Fibroblast of lung (primary cell): ENCODE results near the gene TRMT44. TPM values are rescaled to one million over a fixed set of nuclear protein-coding genes. Genes with fewer than 3 reads are reported as not detected.
A peak's percentile ranks its signal among the peaks of the same experiment; 100 is the strongest.

Experiments used
- DNase-seq, 2 donors: peaks; one replicate each; pipeline versions ENCODE4 v3.0.0 to v3.0.0-alpha.2; 2010; ENCODE audit warnings: low read depth in 2 of 2
- H2AFZ ChIP-seq: 2 replicates; pipeline ENCODE4 v1.5.1; 2012; ENCODE audit warnings: low read length, control low read depth, inconsistent platforms
- H3K27ac ChIP-seq: 2 replicates; pipeline ENCODE4 v1.5.1; 2011; ENCODE audit warnings: low read length, control low read depth; ENCODE audit not compliant: insufficient read depth
- H3K27me3 ChIP-seq: 2 replicates; pipeline ENCODE4 v1.5.1; 2011; ENCODE audit warnings: mild to moderate bottlenecking, low read length; ENCODE audit not compliant: control insufficient read depth, insufficient read depth
- H3K36me3 ChIP-seq: 2 replicates; pipeline ENCODE4 v1.5.1; 2011; ENCODE audit warnings: low read length; ENCODE audit not compliant: control insufficient read depth, insufficient read depth
- H3K4me1 ChIP-seq: 2 replicates; pipeline ENCODE4 v1.5.1; 2011; ENCODE audit warnings: low read length; ENCODE audit not compliant: control insufficient read depth, insufficient read depth; ENCODE audit errors: extremely low read depth
- H3K4me2 ChIP-seq: 2 replicates; pipeline ENCODE4 v1.5.1; 2011; ENCODE audit warnings: low read length, control low read depth; ENCODE audit not compliant: insufficient read depth; ENCODE audit errors: extremely low read depth
- H3K4me3 ChIP-seq, 4 experiments: fragments of 200-600 bp in 1 of 4; sonication (generic) in 1 of 4; replicated peaks in 1 of 4; 2 replicates each; pipeline ENCODE4 v1.5.1; 2011 to 2016; ENCODE audit warnings: low read length in 4 of 4, low read depth in 3 of 4, mild to moderate bottlenecking in 3 of 4, control low read depth in 2 of 4, inconsistent platforms in 1 of 4, mixed read lengths in 1 of 4; ENCODE audit not compliant: insufficient read depth in 1 of 4; ENCODE audit errors: control extremely low read depth in 1 of 4
- H3K79me2 ChIP-seq: 2 replicates; pipeline ENCODE4 v1.5.1; 2012; ENCODE audit warnings: mild to moderate bottlenecking, low read length, inconsistent platforms; ENCODE audit not compliant: control insufficient read depth, insufficient read depth
- H3K9ac ChIP-seq: 2 replicates; pipeline ENCODE4 v1.5.1; 2011; ENCODE audit warnings: mild to moderate bottlenecking, low read length, control low read depth; ENCODE audit not compliant: insufficient read depth
- H3K9me3 ChIP-seq: 2 replicates; pipeline ENCODE4 v1.5.1; 2012; ENCODE audit warnings: low read depth, low read length; ENCODE audit not compliant: control insufficient read depth, insufficient read depth
- H4K20me1 ChIP-seq: 2 replicates; pipeline ENCODE4 v1.5.1; 2011; ENCODE audit warnings: low read length; ENCODE audit not compliant: control insufficient read depth, insufficient read depth; ENCODE audit errors: extremely low read depth
- EZH2 ChIP-seq: IDR thresholded peaks from 2 replicates; pipeline ENCODE4 v1.5.1; 2012; ENCODE audit warnings: low read length, control low read depth, mild to moderate bottlenecking; ENCODE audit errors: missing control alignments
- polyA plus RNA-seq, 2 donors: library from polyadenylated mRNA; depleted of rRNA in 1 of 2; stranded (reverse) in 1 of 2; unstranded in 1 of 2; fragments of >200 nt; gene quantifications; 2 replicates each; pipeline ENCODE4 v1.2.1, GENCODE V29; 2011 to 2012; ENCODE audit warnings: missing spikeins in 1 of 2
- total RNA-seq: library from RNA; depleted of rRNA; stranded (reverse); fragments of >200 nt; gene quantifications from 2 replicates; pipeline ENCODE4 v1.2.1, GENCODE V29; 2014
- TF ChIP-seq, protein P1 (sequence below), 2 donors: IDR thresholded peaks in 1 of 2; conservative IDR thresholded peaks in 1 of 2; 1 replicate in 1 of 2; 2 replicates in 1 of 2; pipeline ENCODE4 v1.5.1; 2011 to 2012; ENCODE audit warnings: low read length in 2 of 2, control low read depth in 1 of 2, inconsistent platforms in 1 of 2, low read depth in 1 of 2, mild to moderate bottlenecking in 1 of 2

Gene TRMT44
- total and polyA plus RNA-seq, 2 donors (not counting 1 experiment from before 2014, with no cell fraction given) = 6.5 to 14.0 TPM

DNA sequence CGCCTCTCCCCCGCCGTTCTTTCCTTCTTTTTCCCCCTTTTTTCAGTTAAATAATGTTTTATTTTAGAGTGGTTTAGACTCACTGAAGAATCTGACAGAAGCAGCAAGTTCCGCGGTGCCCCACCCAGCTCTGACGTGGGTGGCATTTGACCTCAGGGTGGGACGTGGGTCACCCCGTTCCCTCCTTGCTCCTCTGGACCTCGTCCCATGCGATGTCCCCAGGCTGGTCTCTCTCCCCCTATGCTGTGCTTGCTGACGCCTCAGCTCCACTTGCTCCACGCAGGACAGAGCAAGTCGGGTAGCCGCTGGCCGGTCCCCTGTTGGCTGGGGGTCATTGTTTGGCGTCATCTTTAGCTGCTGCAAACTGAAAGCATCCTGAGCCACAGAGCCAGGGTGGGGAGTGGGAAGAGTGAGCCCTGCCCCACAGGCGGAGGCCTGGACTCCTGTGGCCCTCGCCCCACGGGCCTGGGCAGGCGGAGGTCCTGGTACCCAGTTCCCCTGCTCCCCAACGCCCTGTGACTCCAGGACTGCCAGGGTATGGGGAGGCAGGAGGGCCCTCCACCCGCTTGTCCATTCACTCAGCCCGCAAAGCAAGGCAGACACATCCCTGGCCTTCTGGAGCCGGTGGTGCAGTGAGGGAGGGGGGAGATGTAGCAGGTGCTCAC lies 30.8 kb downstream of the TRMT44 start:
- no peak for DNase-seq

DNA sequence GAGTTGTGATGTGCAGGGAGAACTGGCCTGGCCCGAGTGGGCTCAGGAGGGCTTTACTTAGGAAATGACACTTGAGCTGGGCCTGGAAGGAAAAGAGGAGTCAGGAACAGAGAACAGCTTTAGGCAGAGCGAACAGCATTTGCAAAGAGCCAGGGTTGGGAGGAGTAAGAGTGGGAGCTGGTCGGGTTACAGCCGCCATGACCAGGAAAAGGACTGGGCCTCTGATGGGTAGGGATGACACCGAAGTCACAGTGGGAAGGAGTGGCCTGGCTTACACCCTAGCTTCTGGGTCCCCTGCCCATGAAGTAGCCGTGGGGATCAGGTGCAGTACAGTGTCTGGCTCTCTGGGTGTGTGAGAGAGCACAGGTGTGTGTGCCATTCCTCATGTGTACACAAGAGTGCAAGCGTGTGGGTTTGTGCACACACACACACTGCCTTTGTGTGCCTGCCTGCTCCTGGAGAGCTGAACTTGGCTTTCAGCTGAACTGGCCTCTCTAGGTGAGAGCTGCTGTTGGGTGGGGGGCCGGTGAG lies 31.6 kb downstream of the TRMT44 start:
- Histone ChIP-seq H2AFZ (no peak overlapping the region), H3K9me3 (no peaks in the 10 kb centered on the region), H3K36me3 (peaks cover 3% of the 10 kb centered on the region), H3K27me3 (no peaks in the 10 kb centered on the region), H3K9ac (peak overlapping the region; percentile 51), H4K20me1 (no peaks in the 10 kb centered on the region), H3K4me1 (peaks cover 19% of the 10 kb centered on the region), H3K27ac (peak overlapping the region; percentile 85), H3K4me3 (no peak overlapping the region), H3K79me2 (no peaks in the 10 kb centered on the region), H3K4me2 (peak overlapping the region; percentile 42)
- TF ChIP-seq, protein P1, sequence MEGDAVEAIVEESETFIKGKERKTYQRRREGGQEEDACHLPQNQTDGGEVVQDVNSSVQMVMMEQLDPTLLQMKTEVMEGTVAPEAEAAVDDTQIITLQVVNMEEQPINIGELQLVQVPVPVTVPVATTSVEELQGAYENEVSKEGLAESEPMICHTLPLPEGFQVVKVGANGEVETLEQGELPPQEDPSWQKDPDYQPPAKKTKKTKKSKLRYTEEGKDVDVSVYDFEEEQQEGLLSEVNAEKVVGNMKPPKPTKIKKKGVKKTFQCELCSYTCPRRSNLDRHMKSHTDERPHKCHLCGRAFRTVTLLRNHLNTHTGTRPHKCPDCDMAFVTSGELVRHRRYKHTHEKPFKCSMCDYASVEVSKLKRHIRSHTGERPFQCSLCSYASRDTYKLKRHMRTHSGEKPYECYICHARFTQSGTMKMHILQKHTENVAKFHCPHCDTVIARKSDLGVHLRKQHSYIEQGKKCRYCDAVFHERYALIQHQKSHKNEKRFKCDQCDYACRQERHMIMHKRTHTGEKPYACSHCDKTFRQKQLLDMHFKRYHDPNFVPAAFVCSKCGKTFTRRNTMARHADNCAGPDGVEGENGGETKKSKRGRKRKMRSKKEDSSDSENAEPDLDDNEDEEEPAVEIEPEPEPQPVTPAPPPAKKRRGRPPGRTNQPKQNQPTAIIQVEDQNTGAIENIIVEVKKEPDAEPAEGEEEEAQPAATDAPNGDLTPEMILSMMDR (conservative IDR thresholded peaks at IDR 0.05 in 1 of 2, IDR thresholded peaks at IDR 0.05 in 1 of 2; ENCODE audit: low read depth in 1 of 2, low read length in 2 of 2) = no peak
- no peak for TF ChIP-seq EZH2
- no peak for DNase-seq

More for the DNA sequence above, 30.8 kb downstream of the TRMT44 start:
- Histone ChIP-seq H3K4me1 (peaks cover 19% of the 10 kb centered on the region), H2AFZ (no peak overlapping the region), H3K36me3 (peaks cover 3% of the 10 kb centered on the region), H3K9me3 (no peaks in the 10 kb centered on the region), H3K9ac (no peak overlapping the region), H3K4me2 (no peak overlapping the region), H3K27me3 (no peaks in the 10 kb centered on the region), H3K79me2 (no peaks in the 10 kb centered on the region), H3K4me3 (no peak overlapping the region), H4K20me1 (no peaks in the 10 kb centered on the region), H3K27ac (no peak overlapping the region)
- TF ChIP-seq, protein P1 (conservative IDR thresholded peaks at IDR 0.05 in 1 of 2, IDR thresholded peaks at IDR 0.05 in 1 of 2; ENCODE audit: low read depth in 1 of 2, low read length in 2 of 2) = no peak
- no peak for TF ChIP-seq EZH2

DNA sequence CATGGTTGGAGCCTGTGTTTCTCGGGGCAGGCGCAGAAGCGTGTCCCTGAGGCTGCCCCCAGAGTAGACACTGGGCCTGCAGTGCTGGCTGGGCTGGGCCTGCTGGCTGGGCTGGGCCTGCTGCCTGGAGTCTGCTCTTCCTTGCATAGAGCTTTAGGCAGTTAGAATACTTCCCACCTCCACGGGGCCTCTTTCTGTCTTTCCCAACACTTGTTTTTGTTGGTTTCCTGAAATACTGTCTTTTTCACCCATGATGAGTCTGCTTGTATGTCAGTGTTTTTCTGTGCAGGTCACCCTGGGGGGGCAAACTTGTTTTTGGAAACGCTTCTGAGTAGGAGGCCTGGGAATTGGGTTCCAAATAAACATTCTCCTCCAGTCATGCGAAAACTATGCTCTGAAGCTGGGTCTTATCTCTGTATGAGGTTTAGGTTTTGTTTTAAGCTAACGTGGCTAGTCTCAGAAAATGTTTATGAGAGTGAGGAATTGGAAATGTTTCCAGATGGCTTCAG lies 32.2 kb downstream of the TRMT44 start:
- Histone ChIP-seq H3K9me3 (no peaks in the 10 kb centered on the region), H3K79me2 (no peaks in the 10 kb centered on the region), H3K4me3 (no peak overlapping the region), H3K9ac (peak overlapping the region; percentile 51), H3K36me3 (peaks cover 3% of the 10 kb centered on the region), H3K27ac (peak overlapping the region; percentile 85), H2AFZ (no peak overlapping the region), H3K4me2 (peak overlapping the region; percentile 42), H4K20me1 (no peaks in the 10 kb centered on the region), H3K4me1 (peaks cover 19% of the 10 kb centered on the region), H3K27me3 (no peaks in the 10 kb centered on the region)
- peak; percentile 96 for DNase-seq
- TF ChIP-seq, protein P1 (conservative IDR thresholded peaks at IDR 0.05 in 1 of 2, IDR thresholded peaks at IDR 0.05 in 1 of 2; ENCODE audit: low read depth in 1 of 2, low read length in 2 of 2) = no peak
- TF ChIP-seq EZH2 = no peak
